22Rv1 (cell line): ENCODE measurements around the gene OR6J1.

Experiments used
- ZFX ChIP-seq: fragments of 450-650 bp; IDR thresholded peaks from 2 replicates; pipeline ENCODE4 v1.6.1; 2017; ENCODE audit warnings: antibody characterized with exemption, borderline replicate concordance
- TF ChIP-seq, protein P1 (sequence below): fragments of 450-650 bp; IDR thresholded peaks from 2 replicates; pipeline ENCODE4 v1.5.1; 2017; ENCODE audit warnings: mild to moderate bottlenecking

DNA sequence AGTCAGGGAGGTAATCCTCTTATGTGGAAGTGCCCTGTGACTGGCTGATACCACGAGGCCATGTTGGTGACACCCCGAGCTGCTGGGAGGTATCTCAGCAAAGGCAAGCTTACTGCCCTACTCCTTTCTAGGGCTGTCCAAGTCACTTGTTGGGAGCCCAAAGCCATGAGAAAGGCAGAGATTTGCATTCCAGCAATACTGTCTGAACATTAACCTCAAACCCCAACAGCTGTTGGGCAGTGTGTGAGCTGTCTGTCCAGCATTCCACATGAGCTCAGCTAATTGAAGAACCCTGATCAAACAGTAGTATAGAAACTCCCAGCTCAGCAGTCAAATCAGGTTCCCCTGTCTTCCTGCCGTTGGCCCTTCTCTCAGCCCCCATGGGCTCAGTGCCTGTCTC lies 36.9 kb downstream of the OR6J1 start:
- no peak for TF ChIP-seq ZFX
- TF ChIP-seq, protein P1, sequence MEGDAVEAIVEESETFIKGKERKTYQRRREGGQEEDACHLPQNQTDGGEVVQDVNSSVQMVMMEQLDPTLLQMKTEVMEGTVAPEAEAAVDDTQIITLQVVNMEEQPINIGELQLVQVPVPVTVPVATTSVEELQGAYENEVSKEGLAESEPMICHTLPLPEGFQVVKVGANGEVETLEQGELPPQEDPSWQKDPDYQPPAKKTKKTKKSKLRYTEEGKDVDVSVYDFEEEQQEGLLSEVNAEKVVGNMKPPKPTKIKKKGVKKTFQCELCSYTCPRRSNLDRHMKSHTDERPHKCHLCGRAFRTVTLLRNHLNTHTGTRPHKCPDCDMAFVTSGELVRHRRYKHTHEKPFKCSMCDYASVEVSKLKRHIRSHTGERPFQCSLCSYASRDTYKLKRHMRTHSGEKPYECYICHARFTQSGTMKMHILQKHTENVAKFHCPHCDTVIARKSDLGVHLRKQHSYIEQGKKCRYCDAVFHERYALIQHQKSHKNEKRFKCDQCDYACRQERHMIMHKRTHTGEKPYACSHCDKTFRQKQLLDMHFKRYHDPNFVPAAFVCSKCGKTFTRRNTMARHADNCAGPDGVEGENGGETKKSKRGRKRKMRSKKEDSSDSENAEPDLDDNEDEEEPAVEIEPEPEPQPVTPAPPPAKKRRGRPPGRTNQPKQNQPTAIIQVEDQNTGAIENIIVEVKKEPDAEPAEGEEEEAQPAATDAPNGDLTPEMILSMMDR: no peak
